Measurements from ENCODE around the gene NAA80.

Gene NAA80

GRCh38 chr3:50279255-50280016 is 19.8 kb downstream of the NAA80 start:
- no peak for DNase-seq (ENCODE audit: low spot score)
- no peak for TF ChIP-seq CTCF (IDR thresholded peaks at IDR 0.05; ENCODE audit: extremely low read depth, insufficient read depth, missing control alignments)
- in situ Hi-C loops (cut with MboI; ENCODE audit: low pct_unique_long_range_greater_than_20kb, low sequenced_read_pairs, unreplicated experiment): loop anchor here (10.0 kb wide), 1 partner anchor 55 kb away; no protein-coding TSS in a partner anchor

- no peak for TF ChIP-seq CTCF (IDR thresholded peaks at IDR 0.05; ENCODE audit: extremely low read depth, insufficient read depth, missing control alignments)
- in situ Hi-C loops (cut with MboI; ENCODE audit: low pct_unique_long_range_greater_than_20kb, low sequenced_read_pairs, unreplicated experiment): loop anchor here (10.0 kb wide), 1 partner anchor 54 kb away; no protein-coding TSS in a partner anchor
- DNase-seq (ENCODE audit: low spot score): no peak
Measured at GRCh38 chr3:50278880-50279224, 20.4 kb downstream of the NAA80 start, which contains the start of gene LSMEM2. Gene LSMEM2 (plus strand): TSS chr3:50279087. CDS start chr3:50279114, 27 bp downstream.

- no peak for TF ChIP-seq CTCF (IDR thresholded peaks at IDR 0.05; ENCODE audit: extremely low read depth, insufficient read depth, missing control alignments)
- in situ Hi-C loops (cut with MboI; ENCODE audit: low pct_unique_long_range_greater_than_20kb, low sequenced_read_pairs, unreplicated experiment): loop anchor here (10.0 kb wide), 1 partner anchor 54 kb away; no protein-coding TSS in a partner anchor
- no peak for DNase-seq (ENCODE audit: low spot score)
Measured at GRCh38 chr3:50278123-50278879, 20.9 kb downstream of the NAA80 start.

- DNase-seq (ENCODE audit: low spot score): no peak
- TF ChIP-seq CTCF (IDR thresholded peaks at IDR 0.05; ENCODE audit: extremely low read depth, insufficient read depth, missing control alignments): no peak
- in situ Hi-C loops (cut with MboI; ENCODE audit: low pct_unique_long_range_greater_than_20kb, low sequenced_read_pairs, unreplicated experiment): loop anchor here (10.0 kb wide), 1 partner anchor 52 kb away; no protein-coding TSS in a partner anchor
Measured at GRCh38 chr3:50276762-50277101, 22.5 kb downstream of the NAA80 start.

GRCh38 chr3:50275996-50276761 is 23.0 kb downstream of the NAA80 start:
- no peak for TF ChIP-seq CTCF (IDR thresholded peaks at IDR 0.05; ENCODE audit: extremely low read depth, insufficient read depth, missing control alignments)
- in situ Hi-C loops (cut with MboI; ENCODE audit: low pct_unique_long_range_greater_than_20kb, low sequenced_read_pairs, unreplicated experiment): loop anchor here (10.0 kb wide), 1 partner anchor 51 kb away; no protein-coding TSS in a partner anchor
- no peak for DNase-seq (ENCODE audit: low spot score)
